ENCODE results near the gene LPO.

The LPO gene

DNA sequence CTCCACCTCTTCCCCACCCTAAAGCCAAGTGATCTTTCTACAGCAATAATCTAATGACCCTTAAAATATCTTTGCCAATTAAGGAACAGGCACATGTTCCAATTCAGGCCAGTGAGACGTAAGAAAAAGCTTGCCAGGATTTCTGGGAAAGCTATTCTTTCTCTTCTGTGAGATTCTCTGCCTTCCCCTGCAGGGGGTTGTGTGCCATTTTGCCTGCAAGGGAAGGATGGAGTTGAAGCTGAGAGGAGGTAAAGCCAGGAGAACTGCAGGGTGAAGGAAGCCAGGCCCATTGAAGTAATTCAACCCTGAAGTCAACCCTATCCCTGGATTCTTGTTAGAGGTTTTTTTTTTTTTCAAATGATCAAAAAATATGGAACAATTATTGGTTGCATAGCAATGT lies 9.0 kb upstream of the LPO start:
- no peak for DNase-seq (ENCODE audit: low read depth)

DNA sequence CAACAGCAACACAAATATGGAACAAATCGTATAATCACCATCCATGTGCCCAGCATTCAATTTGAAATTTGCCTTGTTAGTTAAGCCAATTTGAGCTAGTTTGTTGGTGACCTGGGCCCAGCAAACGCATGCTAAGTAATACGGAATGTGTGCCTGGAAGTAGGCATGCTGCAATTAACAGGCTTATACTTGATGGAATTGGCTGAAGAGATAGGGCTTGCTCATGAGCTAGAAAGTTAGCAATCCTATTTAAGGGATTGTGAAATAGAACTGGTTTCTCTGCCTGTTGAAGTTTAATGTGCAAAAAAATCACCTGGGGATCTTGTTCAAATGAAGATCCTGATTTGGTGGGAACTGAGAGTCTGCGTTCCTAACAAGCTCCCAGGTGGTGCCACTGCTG lies 8.5 kb upstream of the LPO start:
- no peak for DNase-seq (ENCODE audit: low read depth)

DNA sequence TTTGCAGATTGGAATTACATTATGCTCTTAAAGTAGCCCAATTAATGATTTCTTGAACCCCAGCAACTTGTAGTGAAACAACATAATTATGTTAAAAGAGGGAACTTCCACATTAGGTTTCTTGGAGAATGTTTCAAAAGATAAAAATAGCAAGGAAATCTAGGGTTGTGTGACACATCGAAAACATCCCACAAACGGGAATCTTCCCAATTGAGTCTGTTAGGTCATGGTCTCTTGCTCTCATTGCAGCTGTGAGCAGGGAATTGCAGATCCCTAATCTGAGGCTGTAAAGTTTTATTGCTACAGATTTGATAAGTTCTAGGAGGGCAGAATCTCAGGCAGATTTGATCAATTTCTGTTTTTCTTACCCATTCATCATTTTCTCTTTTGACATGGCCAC lies 6.7 kb upstream of the LPO start:
- no peak for DNase-seq (ENCODE audit: low read depth)

DNA sequence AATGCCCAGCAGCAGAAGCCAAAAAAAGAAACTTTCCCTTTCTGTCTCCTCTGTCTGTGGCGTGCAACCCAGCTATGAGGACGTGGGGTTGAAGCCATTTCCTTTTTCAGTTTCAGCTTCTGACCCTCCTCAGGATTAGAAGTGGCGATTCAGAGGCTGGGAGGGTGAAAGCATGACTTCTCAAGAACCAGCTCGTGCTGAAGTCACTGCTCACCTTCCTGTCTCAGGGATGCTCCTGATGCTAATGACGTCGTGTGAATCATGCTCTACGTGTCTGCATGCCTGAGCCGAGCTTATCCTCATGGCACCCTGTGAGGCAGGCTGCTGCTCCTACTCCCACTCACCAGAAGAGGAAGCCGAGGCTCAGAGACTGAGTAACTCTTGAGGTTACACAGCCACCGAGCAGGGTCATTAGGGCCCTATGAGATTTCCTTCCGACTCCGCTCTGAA lies 5.7 kb upstream of the LPO start:
- DNase-seq (ENCODE audit: low read depth), result no peak

DNA sequence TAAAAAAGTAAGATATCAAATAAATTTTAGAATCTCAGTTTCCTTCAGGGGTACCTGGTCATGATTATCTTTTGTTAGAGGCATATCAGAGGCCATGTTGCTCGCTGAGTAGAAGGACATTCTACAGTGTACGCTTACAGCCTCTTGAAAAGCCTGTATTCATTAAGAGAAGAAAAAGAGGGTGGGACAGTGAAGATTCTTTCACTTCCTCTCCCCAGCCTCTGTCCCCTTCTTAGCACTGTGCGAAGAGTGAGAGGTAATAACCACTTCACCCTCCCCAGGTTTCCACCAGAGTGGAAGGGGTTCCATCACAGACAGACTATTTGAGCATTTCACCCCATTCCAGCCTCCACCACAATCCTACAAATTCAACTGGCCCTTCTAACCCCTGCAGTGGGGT lies 4.8 kb upstream of the LPO start:
- no peak for DNase-seq (ENCODE audit: low read depth)

DNA sequence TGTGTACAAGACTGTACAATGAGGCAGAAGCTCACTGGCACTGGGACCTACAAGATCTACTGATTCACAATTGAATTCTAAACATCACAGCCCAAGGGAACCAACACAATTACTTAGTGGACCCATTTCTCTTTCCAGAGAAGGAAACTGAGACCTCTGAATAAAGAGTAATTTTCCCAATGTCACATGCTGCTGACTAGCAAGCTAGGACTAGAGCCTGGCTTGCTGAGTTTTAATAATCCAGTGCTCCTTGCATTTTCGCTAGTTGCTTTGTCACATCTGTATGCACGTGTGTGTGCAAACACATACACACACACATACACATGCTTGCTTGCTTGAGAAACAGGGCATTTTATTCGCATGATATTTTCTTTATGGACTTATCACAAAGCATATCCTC lies 3.9 kb upstream of the LPO start:
- DNase-seq (ENCODE audit: low read depth), result no peak

DNA sequence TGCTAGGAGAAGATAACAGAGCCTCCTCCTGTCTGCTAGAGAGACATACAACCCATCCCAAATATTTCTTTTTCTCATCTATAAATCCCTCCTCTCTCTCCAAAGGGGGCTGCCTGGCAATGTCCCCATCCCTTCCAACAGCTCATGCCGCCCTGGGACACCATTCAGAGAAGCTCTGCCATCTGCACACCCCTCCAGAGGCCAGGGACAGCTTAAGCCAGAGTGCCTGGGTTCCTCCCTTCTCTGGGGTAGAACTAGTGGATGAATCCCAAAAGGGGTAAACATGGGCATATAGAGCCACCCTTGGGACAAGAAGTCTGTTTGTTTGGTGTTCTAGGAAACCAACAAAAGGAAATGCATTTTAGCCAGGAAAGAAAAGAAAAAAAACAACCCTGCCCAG lies 2.6 kb upstream of the LPO start:
- DNase-seq (ENCODE audit: low read depth), result no peak

DNA sequence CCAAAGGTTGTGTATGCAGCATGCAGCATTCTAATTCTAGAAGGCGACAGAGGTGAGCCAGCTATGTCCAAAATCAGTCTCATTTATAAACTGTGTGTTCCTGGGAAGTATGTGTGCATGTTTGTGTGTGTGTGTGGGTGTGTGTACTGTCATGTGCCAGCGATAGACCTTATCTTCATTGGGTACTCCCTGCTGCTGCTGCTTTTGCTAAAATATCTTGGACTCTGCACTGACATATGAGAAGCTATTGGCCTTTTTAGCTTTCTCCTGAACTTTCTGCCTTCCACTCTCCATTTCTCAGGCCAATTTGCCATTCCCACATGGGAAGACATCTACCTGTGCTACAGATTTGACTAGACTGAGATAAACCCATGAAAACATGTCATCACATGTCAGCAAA lies 2.0 kb upstream of the LPO start:
- no peak for DNase-seq (ENCODE audit: low read depth)

DNA sequence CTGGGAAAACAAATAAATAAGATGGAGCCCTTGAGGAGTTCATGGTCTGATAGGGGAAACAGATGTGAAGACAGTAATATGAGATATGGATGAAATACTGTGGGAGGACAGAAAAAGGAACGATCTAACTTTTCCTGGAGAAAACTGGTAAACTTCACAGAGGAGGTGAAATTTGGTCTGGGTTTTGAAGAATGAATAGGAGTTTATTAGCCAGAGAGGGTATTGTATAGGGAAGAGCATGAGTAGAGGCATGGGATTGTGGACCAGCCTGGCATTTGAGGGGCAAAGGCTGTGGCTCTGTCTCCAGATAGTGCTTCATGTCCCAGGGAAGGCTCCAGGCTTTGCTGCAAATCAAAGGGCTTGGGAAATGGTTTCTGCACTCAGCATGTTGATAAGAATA lies 1.6 kb downstream of the LPO start:
- DNase-seq (ENCODE audit: low read depth), result no peak

DNA sequence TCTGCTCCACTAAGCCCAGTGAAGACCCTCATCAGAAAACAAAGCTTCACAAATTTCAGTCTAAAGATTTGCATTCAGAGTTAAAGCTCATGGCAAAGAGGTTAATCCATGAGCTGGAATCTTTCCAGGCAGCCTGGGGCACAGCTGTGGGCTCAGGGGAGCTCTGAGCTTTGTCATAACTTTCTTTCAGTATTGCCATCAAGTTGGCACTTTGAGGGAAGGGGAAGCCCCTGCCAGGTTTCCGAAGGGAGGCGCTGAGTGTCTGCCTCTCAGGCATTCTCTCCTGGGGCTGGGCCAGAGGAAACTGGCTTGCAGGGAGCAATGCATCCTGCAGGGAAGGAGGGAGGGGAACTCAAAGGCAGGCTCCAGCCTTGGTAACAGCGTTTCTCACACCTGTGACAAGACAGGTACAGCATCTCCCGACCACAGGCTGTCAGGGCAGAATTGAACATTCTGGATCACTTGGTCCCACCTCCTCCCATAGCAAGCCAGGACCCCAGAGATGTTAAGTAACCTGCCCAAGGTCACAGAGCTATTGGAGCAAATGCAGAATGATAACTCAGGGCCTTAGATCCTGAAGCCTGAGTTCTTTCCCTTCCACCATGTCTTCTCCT lies 3.9 kb downstream of the LPO start:
- no peak for DNase-seq (ENCODE audit: low read depth)

DNA sequence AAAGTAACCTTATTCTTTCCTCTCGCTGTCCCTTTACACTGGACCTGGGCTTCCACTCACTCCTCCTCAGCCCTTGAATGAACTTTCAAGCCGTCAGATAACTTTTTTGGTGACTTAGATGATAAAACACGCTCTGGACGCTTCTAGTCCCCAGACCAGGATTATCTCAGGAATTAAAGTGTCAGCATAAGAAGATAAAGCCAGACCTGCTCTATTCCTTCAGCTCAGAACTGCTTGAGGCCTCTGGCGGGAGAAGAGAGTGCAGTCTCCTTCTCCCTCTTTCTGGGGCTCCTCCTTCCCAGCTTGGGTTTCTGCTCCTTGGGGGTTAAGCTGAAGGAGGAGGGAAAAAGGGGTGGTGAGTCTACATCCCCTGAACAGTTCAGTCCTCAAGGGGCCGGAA lies 6.6 kb downstream of the LPO start:
- no peak for DNase-seq (ENCODE audit: low read depth)

DNA sequence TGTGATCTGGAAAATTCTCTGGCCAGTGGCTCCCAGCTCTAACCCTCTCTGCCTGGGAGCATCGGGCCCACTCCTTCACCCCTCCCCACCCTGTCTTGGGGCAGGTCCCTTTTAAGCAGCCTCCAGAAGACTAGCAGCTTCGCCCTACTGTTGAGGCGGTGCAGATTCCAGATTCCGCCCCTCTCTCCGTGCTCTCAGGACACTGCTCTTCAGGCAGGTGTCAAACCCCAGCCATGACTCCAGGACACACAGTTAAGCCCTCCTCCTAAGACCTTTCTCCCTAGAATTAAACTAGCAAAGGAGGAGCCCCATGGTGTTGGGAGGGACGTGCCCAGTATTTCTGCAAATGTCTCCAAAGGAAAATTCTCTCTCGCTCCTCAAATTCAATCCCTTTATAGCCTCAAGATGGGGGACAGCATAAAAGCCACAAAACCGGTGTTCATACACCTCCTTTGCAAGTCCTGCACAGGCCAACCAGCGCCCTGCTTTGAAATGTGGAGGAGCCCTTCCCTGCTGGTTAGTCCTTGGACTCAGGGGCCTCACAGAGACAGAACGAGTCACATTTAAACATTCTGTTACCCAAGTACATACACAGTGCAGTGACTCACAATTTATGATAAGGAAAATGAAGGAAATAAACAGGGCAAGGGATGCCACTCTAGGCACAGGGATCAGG lies 7.2 kb downstream of the LPO start:
- DNase-seq (ENCODE audit: low read depth), result no peak

DNA sequence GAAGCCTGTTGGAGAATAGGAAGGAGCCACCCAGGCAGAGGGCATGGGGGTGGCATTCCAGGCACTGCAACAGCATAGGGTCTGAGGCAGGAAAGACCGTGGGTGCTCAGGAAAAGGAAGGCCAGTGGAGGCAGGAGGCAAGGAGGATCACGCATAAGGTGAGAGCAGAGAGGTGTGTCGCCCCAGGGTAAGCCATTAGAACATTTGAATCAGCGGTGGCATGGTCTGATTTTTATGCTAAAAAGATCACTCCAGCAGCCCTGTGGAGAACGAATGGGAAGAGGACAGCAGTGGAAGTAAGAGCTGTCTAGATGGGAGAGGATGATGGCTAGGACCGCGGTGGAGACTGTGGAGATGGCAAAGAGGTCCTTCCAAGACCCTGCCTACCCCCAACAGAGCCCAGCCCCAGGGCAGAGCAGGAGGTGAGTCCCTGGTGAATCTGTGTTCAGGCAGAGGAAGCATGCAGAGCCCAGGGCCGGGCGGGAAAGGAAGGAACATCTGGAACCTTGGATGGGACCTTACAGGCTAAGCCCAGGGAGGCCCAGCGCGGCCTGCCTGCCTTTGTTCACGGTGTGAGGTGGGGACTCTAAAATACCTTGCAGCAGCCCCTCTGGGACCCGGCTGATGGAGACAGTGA lies 7.8 kb downstream of the LPO start:
- no peak for DNase-seq (ENCODE audit: low read depth)

DNA sequence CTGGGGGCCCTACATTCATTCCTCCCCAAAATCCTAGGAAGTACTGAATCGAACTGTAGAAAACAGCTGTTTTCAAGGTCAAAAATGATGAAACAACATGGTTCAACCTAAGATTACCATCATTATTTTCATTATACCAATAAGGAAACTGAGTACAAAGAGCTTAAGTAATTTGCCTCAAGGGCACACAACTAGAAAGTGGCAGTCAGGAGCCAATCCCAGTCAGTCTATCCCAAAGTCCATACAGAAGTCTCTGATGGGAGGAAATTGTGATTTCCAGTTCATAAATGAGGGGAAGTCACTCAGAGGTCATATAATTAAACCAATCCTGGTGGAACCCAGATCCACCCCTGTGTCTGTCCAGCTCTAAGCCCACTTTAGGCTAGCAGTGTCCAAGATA lies 8.4 kb downstream of the LPO start:
- DNase-seq (ENCODE audit: low read depth), result no peak

DNA sequence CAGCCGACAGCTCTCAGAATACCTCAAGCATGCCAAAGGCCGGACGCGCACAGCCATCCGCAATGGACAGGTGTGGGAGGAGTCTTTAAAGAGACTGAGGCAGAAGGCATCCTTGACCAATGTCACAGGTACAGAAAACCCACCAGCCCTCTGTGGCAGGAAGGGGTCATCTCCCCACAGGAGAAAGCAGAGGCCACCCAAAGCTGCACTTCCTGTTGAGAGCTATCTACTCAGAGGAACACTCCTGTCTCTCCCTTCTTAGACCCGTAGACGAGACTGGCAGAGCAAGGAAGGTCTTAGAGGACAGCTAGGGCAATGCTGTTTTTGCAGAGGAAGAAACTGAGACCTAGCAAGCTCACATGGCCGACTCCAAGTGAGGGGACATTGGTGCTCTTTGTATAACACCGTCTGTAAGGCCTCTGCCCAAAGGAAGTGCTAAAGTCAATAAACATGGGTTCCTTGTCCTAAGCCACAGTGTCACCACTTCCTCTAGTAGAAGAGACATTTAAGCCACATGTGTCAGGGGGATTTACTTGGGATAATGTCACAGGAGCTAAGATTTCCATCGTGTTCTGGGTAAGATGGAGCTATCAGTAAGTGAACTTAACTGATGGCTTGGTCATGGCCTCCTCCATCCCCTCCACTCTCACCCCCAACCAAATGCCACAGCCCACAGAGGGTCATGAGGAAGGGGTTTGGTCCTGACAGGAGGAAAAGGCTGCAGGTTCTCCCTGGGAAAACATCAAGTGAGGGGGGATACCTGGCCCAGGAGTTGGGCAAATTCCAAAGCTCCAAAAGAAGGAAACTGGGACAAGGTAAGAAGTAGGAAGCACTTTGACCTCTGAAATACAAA lies 9.4 kb downstream of the LPO start:
- DNase-seq (ENCODE audit: low read depth), result no peak

DNA sequence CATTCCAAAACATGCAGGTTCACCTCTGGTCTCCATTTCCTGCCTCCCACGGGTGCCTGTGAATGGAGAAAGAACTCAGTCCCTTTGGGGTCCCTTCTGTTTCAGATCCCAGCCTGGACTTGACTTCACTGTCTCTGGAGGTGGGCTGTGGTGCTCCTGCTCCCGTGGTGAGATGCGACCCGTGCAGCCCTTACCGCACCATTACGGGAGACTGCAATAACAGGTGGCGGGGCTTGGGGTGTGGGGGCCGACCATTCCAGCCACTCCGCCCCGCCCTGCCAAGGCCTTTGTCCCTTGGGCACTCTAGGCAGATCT lies 10.5 kb downstream of the LPO start:
- DNase-seq (ENCODE audit: low read depth), result no peak

DNA sequence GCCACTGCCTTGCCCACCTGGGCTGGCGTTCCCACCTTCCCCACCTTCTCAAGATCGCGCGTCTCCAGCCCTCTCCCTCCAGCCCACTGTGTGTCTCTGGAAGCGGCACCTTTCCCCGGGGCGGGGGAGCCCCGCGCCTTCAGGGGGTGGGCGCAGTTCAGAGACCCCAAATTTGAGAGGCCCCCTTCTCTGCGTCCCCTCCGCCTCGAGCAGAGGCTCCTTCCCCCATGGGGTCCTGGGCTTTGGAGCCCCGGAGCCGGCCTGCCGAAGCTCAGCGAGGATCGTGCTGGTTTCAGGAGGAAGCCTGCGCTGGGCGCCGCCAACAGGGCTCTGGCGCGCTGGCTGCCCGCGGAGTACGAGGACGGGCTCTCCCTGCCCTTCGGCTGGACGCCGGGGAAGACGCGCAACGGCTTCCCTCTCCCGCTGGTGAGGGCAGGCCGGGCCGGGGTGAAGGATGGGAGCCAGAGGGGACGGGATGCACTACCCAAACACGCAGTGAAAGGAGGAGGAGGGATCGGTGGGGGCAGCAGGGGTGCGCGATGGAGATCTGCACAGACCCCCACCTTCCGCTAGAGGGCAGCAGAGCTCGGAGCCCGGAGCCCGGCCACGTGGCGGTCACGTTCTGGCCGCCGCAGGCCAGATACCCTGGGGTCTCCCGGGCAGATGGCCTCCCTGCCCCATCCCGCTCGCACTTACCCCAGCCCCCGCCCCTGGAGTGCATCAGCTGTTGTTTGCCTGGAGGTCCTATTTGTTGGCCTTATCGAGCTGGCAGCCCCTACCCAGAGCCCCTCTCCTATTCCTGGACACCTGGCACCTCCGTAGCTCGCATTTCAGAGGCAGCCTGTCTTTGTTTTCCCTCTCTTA lies 11.1 kb downstream of the LPO start:
- peak; percentile 53 for DNase-seq (ENCODE audit: low read depth)

DNA sequence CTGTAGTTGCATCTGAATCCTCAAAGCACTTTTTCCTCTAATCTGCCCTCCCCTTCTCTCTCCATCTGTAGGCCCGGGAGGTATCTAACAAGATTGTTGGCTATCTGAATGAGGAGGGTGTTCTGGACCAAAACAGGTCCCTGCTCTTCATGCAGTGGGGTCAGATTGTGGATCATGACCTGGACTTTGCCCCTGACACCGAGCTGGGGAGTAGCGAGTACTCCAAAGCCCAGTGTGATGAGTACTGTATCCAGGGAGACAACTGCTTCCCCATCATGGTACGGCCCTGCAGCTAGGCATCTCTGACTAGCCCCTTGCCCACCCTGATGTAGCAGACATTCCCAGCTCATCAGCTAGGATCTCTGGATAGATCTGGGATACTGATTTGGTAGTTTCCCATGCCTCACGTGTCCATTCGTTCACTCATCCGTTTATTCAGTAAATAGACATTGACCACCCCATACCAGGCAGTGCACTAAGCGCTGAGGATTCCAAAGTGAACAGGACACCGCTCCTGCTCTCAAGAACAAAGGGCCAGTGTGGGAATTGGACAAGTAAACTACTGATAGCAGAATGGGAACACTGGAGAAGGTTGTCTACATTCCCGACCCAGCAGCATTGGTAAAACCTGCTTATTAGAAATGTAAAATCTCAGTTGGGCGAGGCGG lies 12.1 kb downstream of the LPO start:
- DNase-seq (ENCODE audit: low read depth), result no peak

DNA sequence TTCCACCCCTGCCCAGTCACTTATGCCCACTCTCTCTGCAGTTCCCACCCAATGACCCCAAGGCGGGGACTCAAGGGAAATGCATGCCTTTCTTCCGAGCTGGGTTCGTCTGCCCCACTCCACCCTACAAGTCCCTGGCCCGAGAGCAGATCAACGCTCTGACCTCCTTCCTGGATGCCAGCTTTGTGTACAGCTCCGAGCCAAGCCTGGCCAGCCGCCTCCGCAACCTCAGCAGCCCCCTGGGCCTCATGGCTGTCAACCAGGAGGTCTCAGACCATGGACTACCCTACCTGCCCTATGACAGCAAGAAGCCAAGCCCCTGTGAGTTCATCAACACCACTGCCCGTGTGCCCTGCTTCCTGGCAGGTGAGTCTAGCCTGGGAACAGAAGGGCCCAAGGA lies 13.8 kb downstream of the LPO start:
- no peak for DNase-seq (ENCODE audit: low read depth)

DNA sequence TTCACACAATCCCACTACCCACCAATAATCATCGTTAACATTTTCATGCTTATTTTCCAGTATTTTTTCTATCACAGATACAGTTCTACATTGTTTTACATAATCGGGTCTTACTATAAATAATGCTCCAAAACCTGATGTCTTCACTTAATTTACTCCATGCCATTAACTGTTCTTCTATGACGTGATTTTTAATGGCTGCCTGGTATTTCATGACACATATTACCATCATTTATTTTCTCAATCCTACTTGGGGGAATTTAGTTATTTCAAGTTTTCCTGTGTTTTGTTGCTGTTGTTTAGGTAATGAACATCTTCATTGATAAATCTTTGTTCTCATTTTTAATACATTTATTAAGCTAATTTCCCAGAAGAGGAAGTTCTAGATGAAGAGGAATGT lies 14.7 kb downstream of the LPO start:
- DNase-seq (ENCODE audit: low read depth), result no peak

DNA sequence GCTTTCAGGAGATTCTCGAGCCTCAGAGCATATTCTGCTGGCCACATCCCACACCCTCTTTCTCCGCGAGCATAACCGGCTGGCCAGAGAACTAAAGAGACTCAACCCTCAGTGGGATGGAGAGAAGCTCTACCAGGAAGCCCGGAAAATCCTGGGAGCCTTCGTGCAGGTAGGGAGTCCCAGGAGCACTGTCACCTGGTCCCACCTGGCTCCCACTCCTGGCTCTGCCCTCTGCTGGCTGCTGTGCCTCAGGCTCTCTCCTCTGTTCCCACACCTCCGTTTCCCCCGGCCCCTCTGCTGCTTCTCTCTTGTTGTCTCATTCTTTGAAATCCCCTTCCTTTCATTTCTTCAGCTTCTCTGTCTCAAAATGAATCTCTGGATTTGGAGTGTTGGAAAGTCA lies 16.4 kb downstream of the LPO start:
- no peak for DNase-seq (ENCODE audit: low read depth)

DNA sequence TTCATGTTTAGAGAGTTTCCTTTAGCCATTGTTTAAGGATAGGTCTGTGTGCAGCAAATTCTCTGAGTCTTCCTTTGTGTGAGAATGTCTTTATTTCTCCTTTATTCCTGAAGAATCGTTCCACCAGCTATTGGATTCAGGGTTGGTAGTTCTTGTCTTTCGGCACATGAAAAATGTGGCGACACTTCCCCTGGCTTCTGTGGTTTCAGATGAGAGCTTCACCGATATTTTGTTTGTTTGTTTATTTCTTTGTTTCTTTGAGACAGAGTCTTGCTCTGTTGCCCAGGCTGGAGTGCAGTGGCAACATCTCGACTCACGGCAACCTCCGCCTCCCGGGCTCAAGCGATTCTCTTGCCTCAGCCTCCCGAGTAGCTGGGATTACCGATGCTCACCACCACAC lies 23.8 kb downstream of the LPO start:
- no peak for DNase-seq (ENCODE audit: low read depth)

All from activated T-helper 1 cell treated with Interleukin-2 at 50 U/mL for 16 hours (primary cell).